ENCODE data around the gene FGFR2. TPM values are rescaled to one million over a fixed set of nuclear protein-coding genes. Genes with fewer than 3 reads are reported as not detected.

Gene FGFR2
- total RNA-seq, 1 donor from 2014 or later, result 2.9 TPM

GRCh38 chr10:121590772-121591171 lies 7.5 kb downstream of the FGFR2 start:
- no peaks in the 10 kb centered on the region for H3K27me3 Mint-ChIP-seq (ENCODE audit: low read depth)
- H3K4me1 Mint-ChIP-seq (ENCODE audit: low read depth), result peaks cover 7% of the 10 kb centered on the region

GRCh38 chr10:121589553-121589952 lies 8.7 kb downstream of the FGFR2 start:
- peaks cover 9% of the 10 kb centered on the region for H3K9me3 Mint-ChIP-seq (ENCODE audit: low read depth)
- H3K36me3 Mint-ChIP-seq (ENCODE audit: low read depth), result no peaks in the 10 kb centered on the region
- no peak for TF ChIP-seq CTCF (IDR thresholded peaks at IDR 0.05)
- H3K27me3 Mint-ChIP-seq (ENCODE audit: low read depth), result no peaks in the 10 kb centered on the region
- no peak overlapping the region for H3K4me3 Mint-ChIP-seq (ENCODE audit: unreplicated experiment)
- no peak overlapping the region for H3K27ac Mint-ChIP-seq (ENCODE audit: unreplicated experiment)
- DNase-seq (ENCODE audit: low spot score), result no peak
- H3K4me1 Mint-ChIP-seq (ENCODE audit: low read depth), result no peaks in the 10 kb centered on the region

More at GRCh38 chr10:121590772-121591171, 7.5 kb downstream of the FGFR2 start:
- Mint-ChIP-seq H3K36me3 (ENCODE audit: low read depth) (no peaks in the 10 kb centered on the region), H3K4me3 (ENCODE audit: unreplicated experiment) (no peak overlapping the region), H3K9me3 (ENCODE audit: low read depth) (peaks cover 9% of the 10 kb centered on the region), H3K27ac (ENCODE audit: unreplicated experiment) (no peak overlapping the region)
- peak; percentile 58 for DNase-seq (ENCODE audit: low spot score)
- no peak for TF ChIP-seq CTCF (IDR thresholded peaks at IDR 0.05)

- H3K36me3 Mint-ChIP-seq (ENCODE audit: low read depth), result no peaks in the 10 kb centered on the region
These were observed 14.4 kb downstream of the FGFR2 start for GRCh38 chr10:121583857-121584256.

GRCh38 chr10:121583258-121583657 lies 15.0 kb downstream of the FGFR2 start:
- Mint-ChIP-seq H3K27ac (ENCODE audit: unreplicated experiment) (no peak overlapping the region), H3K36me3 (ENCODE audit: low read depth) (no peaks in the 10 kb centered on the region), H3K9me3 (ENCODE audit: low read depth) (peaks cover 9% of the 10 kb centered on the region), H3K4me1 (ENCODE audit: low read depth) (no peaks in the 10 kb centered on the region), H3K4me3 (ENCODE audit: unreplicated experiment) (no peak overlapping the region), H3K27me3 (ENCODE audit: low read depth) (no peaks in the 10 kb centered on the region)
- no peak for TF ChIP-seq CTCF (IDR thresholded peaks at IDR 0.05)
- DNase-seq (ENCODE audit: low spot score), result no peak

More at GRCh38 chr10:121583857-121584256, 14.4 kb downstream of the FGFR2 start:
- Mint-ChIP-seq H3K9me3 (ENCODE audit: low read depth) (peaks cover 9% of the 10 kb centered on the region), H3K4me3 (ENCODE audit: unreplicated experiment) (no peak overlapping the region), H3K27me3 (ENCODE audit: low read depth) (no peaks in the 10 kb centered on the region), H3K27ac (ENCODE audit: unreplicated experiment) (no peak overlapping the region), H3K4me1 (ENCODE audit: low read depth) (no peaks in the 10 kb centered on the region)
- DNase-seq (ENCODE audit: low spot score), result no peak
- no peak for TF ChIP-seq CTCF (IDR thresholded peaks at IDR 0.05)

- H3K9me3 Mint-ChIP-seq (ENCODE audit: low read depth), result no peaks in the 10 kb centered on the region
- no peaks in the 10 kb centered on the region for H3K36me3 Mint-ChIP-seq (ENCODE audit: low read depth)
- H3K27ac Mint-ChIP-seq (ENCODE audit: unreplicated experiment), result no peak overlapping the region
- TF ChIP-seq CTCF (IDR thresholded peaks at IDR 0.05), result no peak
- DNase-seq (ENCODE audit: low spot score), result no peak
- no peaks in the 10 kb centered on the region for H3K4me1 Mint-ChIP-seq (ENCODE audit: low read depth)
- H3K27me3 Mint-ChIP-seq (ENCODE audit: low read depth), result no peaks in the 10 kb centered on the region
- H3K4me3 Mint-ChIP-seq (ENCODE audit: unreplicated experiment), result no peak overlapping the region
These were observed 17.7 kb downstream of the FGFR2 start for GRCh38 chr10:121580276-121581116.
